ENCODE measurements around the gene MRPL48.

GRCh38 chr11:73810637-73811036 is 23.0 kb downstream of the MRPL48 start:
- TF ChIP-seq CTCF (IDR thresholded peaks at IDR 0.05) (no peak), EZH2 (IDR thresholded peaks at IDR 0.05) (no peak), EZH2phosphoT487 (IDR thresholded peaks at IDR 0.05) (no peak)
